WTC11 (cell line): ENCODE data around the gene GALP.

ENCODE experiments used
- CTCF ChIP-seq: fragments of 200-600 bp; IDR thresholded peaks from 2 replicates; pipeline ENCODE4 v1.8.0; 2022; ENCODE audit warnings: antibody characterized with exemption
- TF ChIP-seq, protein P1 (sequence below): sonication (generic); formaldehyde crosslinking; IDR thresholded peaks from 2 replicates; pipeline ENCODE4 v1.8.0; 2022; ENCODE audit warnings: mild to moderate bottlenecking, missing genetic modification reagents

DNA sequence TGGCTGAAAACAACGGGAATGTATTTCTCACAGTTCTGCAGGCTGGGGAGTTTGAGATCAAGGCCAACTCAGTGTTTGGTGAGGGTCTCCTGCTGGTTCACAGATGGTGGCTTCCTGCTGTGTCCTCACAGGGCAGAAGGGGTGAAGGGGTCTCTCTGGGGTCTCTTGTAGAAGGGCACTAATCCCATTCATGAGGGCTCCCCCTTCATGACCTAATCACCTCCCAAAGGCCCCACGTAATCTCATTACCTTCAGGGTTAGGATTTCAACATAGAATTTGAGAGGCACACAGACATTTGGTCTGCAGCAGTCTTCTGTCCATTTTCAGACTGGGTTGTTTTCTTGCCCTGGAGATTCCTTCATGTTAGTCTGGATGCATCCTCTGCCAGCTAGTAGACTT lies 23.2 kb upstream of the GALP start:
- TF ChIP-seq CTCF, result no peak
- TF ChIP-seq, protein P1, sequence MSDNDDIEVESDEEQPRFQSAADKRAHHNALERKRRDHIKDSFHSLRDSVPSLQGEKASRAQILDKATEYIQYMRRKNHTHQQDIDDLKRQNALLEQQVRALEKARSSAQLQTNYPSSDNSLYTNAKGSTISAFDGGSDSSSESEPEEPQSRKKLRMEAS (CRISPR knock-in tag), result no peak
